MM.1S (cell line): Measurements from ENCODE around the gene SGMS1.

Experiments used
- DNase-seq: peaks from one replicate; pipeline ENCODE4 v3.0.0-alpha.2; 2015
- H2AFZ ChIP-seq: fragments of 300-600 bp; sonication (generic); 2 replicates; pipeline ENCODE4 v1.6.0; 2016; ENCODE audit warnings: antibody characterized with exemption, low read length
- H3F3A ChIP-seq: fragments of 300-600 bp; sonication (generic); 2 replicates; pipeline ENCODE4 v1.6.1; 2016; ENCODE audit warnings: mild to moderate bottlenecking, antibody characterized with exemption, low read length, moderate library complexity, mixed read lengths; ENCODE audit not compliant: insufficient read depth
- H3K27ac ChIP-seq: fragments of 300-600 bp; sonication (generic); 2 replicates; pipeline ENCODE4 v1.5.1; 2016; ENCODE audit warnings: mild to moderate bottlenecking, low read length
- H3K27me3 ChIP-seq: fragments of 300-600 bp; sonication (generic); replicated peaks from 2 replicates; pipeline ENCODE4 v1.6.0; 2016; ENCODE audit warnings: low read length; ENCODE audit not compliant: insufficient read depth
- H3K36me3 ChIP-seq: fragments of 300-600 bp; sonication (generic); replicated peaks from 2 replicates; pipeline ENCODE4 v1.6.1; 2016; ENCODE audit warnings: mild to moderate bottlenecking, low read length, mixed read lengths; ENCODE audit not compliant: insufficient read depth
- H3K4me1 ChIP-seq: fragments of 300-600 bp; sonication (generic); 2 replicates; pipeline ENCODE4 v1.6.1; 2016; ENCODE audit warnings: low read length, mixed read lengths
- H3K4me2 ChIP-seq: fragments of 300-600 bp; sonication (generic); 2 replicates; pipeline ENCODE4 v1.6.0; 2016; ENCODE audit warnings: low read depth, low read length
- H3K4me3 ChIP-seq: fragments of 300-600 bp; sonication (generic); 2 replicates; pipeline ENCODE4 v1.5.1; 2016; ENCODE audit warnings: low read length, mixed read lengths
- H3K79me2 ChIP-seq: fragments of 300-600 bp; sonication (generic); 2 replicates; pipeline ENCODE4 v1.6.1; 2016; ENCODE audit warnings: mixed run types, low read length, mixed read lengths
- H3K9ac ChIP-seq: fragments of 300-600 bp; sonication (generic); 2 replicates; pipeline ENCODE4 v1.6.1; 2016; ENCODE audit warnings: low read length, mixed read lengths
- H3K9me2 ChIP-seq: fragments of 300-600 bp; sonication (generic); replicated peaks from 2 replicates; pipeline ENCODE4 v1.6.1; 2016; ENCODE audit warnings: mild to moderate bottlenecking, low read length, mixed read lengths; ENCODE audit not compliant: insufficient read depth
- H3K9me3 ChIP-seq: fragments of 300-600 bp; sonication (generic); replicated peaks from 2 replicates; pipeline ENCODE4 v1.6.1; 2016; ENCODE audit warnings: mild to moderate bottlenecking, low read length, mixed read lengths; ENCODE audit not compliant: insufficient read depth
- H4K20me1 ChIP-seq: fragments of 300-600 bp; sonication (generic); 2 replicates; pipeline ENCODE4 v1.6.1; 2016; ENCODE audit warnings: mild to moderate bottlenecking, low read length, moderate library complexity, mixed read lengths; ENCODE audit not compliant: insufficient read depth
- EZH2 ChIP-seq: fragments of 300-600 bp; sonication (generic); optimal IDR thresholded peaks from 2 replicates; pipeline ENCODE3; 2017; ENCODE audit warnings: low read depth, mild to moderate bottlenecking, antibody characterized with exemption, low read length, mixed read lengths
- EZH2phosphoT487 ChIP-seq: fragments of 300-600 bp; sonication (generic); IDR thresholded peaks from 2 replicates; pipeline ENCODE4 v1.6.1; 2018; ENCODE audit warnings: antibody characterized with exemption, low read length
- TF ChIP-seq, protein P1 (sequence below): fragments of 300-600 bp; sonication (generic); IDR thresholded peaks from 2 replicates; pipeline ENCODE4 v1.5.1; 2016; ENCODE audit warnings: antibody characterized with exemption, low read length, mixed read lengths

Gene SGMS1

DNA sequence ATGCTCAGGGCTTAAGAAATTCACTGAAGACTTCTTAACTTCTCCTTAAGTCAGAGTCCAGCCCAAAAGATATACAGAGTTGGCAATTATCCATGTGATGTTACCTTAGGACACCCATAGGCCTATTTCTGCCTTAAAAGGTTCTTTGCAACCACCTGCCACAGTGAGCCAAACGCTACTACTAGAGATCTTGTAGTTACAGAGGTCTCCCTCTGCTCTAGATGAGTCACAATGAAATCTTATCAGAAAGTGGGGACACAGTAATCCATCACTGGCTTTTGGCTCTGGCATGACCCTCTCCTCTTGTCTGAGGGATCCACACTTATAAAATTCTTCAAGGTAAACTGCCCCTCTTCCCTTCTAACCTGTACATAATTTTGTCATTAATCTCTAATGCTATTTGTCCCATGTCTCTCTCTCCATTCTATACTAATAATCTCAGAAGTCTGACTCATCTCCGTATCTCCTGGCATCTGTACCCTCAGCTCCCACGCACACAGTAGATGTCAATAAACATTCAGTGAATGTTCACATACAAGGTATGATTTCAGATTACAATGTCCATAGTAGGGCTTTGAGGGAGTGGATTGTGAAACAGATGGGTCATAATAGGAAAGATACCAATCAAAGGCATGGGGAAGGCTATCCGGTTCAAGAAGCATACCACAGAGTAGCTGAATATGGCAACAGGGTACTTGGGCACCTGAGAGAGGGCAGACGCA, 112.1 kb downstream of the SGMS1 start:
- H3K9ac ChIP-seq: no peak overlapping the region

GRCh38 chr10:50510517-50511473, 113.0 kb downstream of the SGMS1 start:
- H3K9me3 ChIP-seq: no peaks in the 10 kb centered on the region
- H3K4me1 ChIP-seq: peaks cover 18% of the 10 kb centered on the region
- H3K27me3 ChIP-seq: no peaks in the 10 kb centered on the region
- H3K27ac ChIP-seq: no peak overlapping the region
- TF ChIP-seq EZH2phosphoT487 (no peak), EZH2 (no peak)
- TF ChIP-seq, protein P1, sequence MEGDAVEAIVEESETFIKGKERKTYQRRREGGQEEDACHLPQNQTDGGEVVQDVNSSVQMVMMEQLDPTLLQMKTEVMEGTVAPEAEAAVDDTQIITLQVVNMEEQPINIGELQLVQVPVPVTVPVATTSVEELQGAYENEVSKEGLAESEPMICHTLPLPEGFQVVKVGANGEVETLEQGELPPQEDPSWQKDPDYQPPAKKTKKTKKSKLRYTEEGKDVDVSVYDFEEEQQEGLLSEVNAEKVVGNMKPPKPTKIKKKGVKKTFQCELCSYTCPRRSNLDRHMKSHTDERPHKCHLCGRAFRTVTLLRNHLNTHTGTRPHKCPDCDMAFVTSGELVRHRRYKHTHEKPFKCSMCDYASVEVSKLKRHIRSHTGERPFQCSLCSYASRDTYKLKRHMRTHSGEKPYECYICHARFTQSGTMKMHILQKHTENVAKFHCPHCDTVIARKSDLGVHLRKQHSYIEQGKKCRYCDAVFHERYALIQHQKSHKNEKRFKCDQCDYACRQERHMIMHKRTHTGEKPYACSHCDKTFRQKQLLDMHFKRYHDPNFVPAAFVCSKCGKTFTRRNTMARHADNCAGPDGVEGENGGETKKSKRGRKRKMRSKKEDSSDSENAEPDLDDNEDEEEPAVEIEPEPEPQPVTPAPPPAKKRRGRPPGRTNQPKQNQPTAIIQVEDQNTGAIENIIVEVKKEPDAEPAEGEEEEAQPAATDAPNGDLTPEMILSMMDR: no peak
- no peaks in the 10 kb centered on the region for H4K20me1 ChIP-seq
- no peak overlapping the region for H3K4me3 ChIP-seq
- H3K79me2 ChIP-seq: peaks cover 39% of the 10 kb centered on the region
- H3K4me2 ChIP-seq: no peak overlapping the region
- peaks cover 15% of the 10 kb centered on the region; the same call in 1 of the 2 replicates for H3F3A ChIP-seq
- no peak overlapping the region for H2AFZ ChIP-seq
- DNase-seq: no peak
- H3K9me2 ChIP-seq: no peaks in the 10 kb centered on the region
- no peak overlapping the region for H3K9ac ChIP-seq
- no peaks in the 10 kb centered on the region for H3K36me3 ChIP-seq

More for the DNA sequence above, 112.1 kb downstream of the SGMS1 start:
- H3K4me1 ChIP-seq: peaks cover 18% of the 10 kb centered on the region
- H3K4me2 ChIP-seq: no peak overlapping the region
- H2AFZ ChIP-seq: no peak overlapping the region
- H4K20me1 ChIP-seq: no peaks in the 10 kb centered on the region
- no peaks in the 10 kb centered on the region for H3K27me3 ChIP-seq
- peaks cover 36% of the 10 kb centered on the region for H3K79me2 ChIP-seq
- no peak for TF ChIP-seq EZH2phosphoT487
- TF ChIP-seq EZH2: no peak
- TF ChIP-seq, protein P1: no peak
- no peak overlapping the region for H3K4me3 ChIP-seq
- peaks cover 15% of the 10 kb centered on the region; the same call in 1 of the 2 replicates for H3F3A ChIP-seq
- DNase-seq: no peak
- H3K36me3 ChIP-seq: no peaks in the 10 kb centered on the region
- H3K9me3 ChIP-seq: no peaks in the 10 kb centered on the region
- no peaks in the 10 kb centered on the region for H3K9me2 ChIP-seq
- no peak overlapping the region for H3K27ac ChIP-seq

DNA sequence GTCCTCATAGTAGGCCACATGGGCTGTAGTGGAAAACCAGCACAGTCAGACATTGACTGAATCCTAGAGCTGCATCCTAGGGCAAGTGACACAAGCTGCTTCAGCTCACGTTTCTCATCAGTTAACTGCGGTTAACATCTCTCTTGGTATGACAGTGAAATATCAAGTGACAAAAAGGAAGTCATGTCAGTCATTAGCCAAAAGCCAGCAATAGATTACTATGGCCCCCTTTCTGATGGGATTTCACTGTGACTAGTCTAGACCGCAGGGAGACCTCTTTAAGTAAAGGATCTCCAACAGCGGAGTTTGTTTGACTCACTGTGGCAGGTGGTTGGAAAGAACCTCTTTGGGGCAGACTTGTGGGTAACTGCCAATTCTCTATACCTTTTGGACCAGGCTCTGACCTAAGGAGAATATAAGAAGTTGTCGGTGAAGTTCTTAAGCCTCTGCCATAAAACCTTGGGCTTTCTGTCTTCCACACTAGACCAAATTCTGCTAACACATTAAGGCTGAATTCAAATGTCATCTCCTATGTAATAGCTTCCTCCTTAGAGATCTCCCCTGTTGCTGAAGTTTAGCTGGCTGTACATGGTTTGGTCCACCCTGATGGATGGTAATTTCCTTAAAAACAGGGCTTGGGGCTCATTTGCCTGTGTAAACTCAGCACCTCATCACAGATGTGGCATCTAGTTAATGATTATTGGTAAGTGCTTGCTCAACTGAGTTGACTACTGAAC, 115.3 kb downstream of the SGMS1 start:
- Histone ChIP-seq H3F3A (peaks cover 13% of the 10 kb centered on the region; the same call in 1 of the 2 replicates), H3K4me2 (no peak overlapping the region), H4K20me1 (no peaks in the 10 kb centered on the region), H3K27ac (no peak overlapping the region), H3K4me3 (no peak overlapping the region), H3K9me3 (no peaks in the 10 kb centered on the region), H2AFZ (no peak overlapping the region), H3K9me2 (no peaks in the 10 kb centered on the region), H3K9ac (no peak overlapping the region), H3K27me3 (no peaks in the 10 kb centered on the region), H3K4me1 (peaks cover 26% of the 10 kb centered on the region), H3K79me2 (peaks cover 47% of the 10 kb centered on the region), H3K36me3 (no peaks in the 10 kb centered on the region)
- TF ChIP-seq EZH2: no peak
- DNase-seq: no peak
